Activated CD4-positive, alpha-beta T cell treated with anti-CD3 and anti-CD28 coated beads for 4 hours (primary cell): Measurements from ENCODE around the gene CD226.
"Not testable (repeated sequence)": the region's sequence is repeated elsewhere in the genome, so short reads cannot be mapped to it uniquely, and the experiment has no call there.

ENCODE experiments used
- DNase-seq, 2 donors: peaks; one replicate each; pipeline ENCODE4 v3.0.0-alpha.2; 2020

CD226 gene

DNA sequence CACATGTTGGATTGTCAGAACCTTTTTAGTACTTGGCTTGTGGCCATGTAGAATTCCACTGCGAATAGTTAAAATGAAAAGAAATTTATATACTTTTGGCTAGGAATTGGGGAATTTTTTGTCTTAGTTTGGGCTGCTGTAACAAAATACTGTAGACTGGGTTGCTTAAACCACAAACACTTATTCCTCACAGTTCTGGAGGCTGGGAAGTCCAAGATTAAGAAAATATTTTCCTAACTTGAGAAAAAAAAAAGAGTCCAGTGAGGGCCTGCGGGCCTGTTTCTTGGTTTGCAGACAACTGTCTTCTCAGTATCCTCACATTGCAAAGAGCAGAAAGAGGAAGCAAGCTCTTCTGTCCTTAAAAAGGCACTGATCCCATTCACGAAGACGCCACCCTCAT lies 81.9 kb downstream of the CD226 start:
- DNase-seq: no peak

DNA sequence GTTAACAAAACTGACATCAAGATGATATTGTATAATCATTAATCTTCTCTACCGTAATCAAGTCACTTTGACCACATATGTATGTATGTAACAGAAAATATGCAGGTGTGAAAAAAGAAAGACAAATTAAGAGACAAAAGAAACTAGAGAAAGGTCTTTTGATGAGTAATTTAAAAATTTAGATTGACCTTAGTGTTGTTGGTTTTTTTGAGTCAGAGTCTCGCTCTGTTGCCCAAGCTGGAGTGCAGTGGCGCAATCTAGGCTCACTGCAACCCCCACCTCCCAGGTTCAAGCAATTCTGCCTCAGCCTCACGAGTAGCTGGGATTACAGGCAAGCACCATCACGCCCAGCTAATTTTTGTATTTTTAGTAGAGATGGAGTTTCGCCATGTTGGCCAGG lies 82.9 kb downstream of the CD226 start:
- DNase-seq: not testable (repeated sequence)

DNA sequence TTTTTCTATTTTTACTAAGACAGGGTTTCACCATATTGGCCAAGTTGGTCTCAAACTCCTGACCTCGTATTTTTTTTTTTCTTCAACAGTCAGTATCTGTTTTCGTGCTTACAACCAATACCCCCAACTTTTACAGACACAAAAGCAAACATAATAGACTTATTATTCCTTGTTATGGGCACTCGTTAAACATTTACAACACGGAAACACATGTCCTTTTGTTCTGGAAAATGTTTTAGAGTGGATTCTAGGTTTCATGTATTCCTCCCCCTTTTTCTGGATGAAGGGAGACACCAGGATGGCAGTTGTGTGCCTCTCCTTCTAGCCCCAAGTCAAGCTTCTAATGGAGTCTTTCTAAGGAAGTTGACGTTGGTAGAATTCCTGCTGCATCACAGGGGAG lies 88.8 kb downstream of the CD226 start:
- no peak for DNase-seq

DNA sequence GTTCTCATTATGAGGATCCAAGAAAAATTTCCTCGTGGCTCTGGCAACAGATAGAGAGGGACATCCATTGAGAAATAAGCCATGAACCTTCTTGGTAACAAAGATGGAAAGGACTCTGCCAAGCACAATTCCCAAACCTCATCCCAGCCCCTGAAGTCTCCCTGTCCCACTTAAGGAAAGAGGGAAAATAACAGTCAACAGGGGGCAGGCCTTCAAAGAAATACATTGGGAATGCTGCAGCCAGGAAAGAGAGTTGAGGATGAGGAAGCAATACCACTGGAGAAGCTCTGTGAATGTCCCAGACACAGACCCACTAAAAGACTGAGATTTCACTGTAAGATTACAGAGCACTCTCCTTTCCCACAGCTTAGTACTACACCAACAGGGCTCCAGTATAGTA lies 93.2 kb downstream of the CD226 start:
- DNase-seq: no peak

DNA sequence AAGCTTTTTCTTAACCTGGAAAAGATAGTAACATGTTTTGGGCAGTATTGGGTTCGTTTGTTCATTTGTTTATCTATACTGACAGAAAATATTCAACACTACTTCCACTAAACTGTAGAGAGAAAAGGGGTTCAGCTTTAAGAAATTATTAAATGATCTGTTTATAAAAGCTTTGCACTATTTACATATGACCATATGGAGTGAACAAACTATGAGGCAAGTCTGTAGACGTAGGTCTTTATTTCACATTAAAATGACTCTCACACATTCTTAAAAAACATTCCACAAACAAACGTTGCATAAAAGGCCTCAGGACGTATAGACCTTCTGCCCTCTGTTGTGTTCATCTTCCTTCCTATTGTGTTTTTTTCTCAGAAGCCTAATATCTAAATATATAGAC lies 94.6 kb downstream of the CD226 start:
- no peak for DNase-seq

DNA sequence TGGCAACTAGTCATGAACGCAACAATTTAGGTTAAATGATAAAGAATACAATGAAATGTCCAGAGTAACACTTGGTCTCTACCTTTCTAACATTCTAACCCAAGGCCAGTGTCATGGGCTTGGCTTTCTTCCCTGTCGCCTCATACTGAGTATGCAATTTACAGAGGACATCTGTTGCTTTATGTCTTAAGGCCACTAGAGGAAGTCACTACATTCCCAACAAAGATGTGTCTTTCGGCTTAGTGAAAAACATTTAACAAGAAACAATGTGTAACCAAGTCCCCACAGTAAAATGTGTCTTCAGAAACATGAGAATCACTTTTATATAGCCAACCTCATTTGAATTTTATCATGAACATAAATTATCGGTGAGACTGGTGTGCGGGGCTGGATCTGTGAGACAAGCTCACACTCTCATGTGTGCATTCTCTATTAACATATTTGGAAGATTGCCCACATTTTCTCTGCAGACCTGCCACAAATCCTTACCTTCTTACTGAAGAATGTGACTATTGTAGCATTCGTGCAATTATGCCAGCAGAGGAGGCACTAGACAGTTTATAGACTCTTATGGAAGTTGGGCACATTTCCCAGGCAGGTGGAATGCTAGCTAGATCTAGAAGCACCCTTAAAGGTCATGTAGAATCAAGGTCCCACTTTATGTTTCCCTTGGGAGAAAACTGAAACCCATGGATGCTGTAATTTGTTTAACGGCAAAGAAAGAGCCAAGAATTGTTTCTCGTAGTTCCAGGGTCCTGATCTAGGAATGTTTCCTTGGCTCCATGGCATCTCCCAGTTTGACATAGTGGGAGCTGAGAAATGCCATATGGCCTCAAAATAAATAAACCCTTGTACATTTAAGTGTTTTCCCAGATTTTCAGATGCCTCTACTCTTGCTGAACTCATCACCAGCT lies 101.8 kb downstream of the CD226 start:
- no peak for DNase-seq

DNA sequence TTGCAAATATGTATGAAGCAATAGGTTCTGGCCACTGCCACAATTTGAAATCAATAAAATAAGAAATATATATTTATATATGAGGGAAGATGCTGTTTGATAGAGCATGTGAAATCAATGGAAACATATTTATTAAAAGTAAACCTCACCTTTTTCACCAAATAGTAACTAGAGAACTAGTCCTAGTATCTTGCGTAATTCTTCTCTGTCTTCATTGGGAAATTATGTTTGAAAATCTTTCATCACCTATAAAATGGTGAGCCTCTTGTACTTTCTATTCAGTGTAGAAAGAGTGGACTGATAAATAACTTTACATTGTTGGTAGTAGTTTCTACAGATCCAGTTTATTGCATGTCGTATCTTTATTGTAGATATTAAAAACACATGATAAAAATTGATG lies 103.0 kb downstream of the CD226 start:
- DNase-seq: no peak

DNA sequence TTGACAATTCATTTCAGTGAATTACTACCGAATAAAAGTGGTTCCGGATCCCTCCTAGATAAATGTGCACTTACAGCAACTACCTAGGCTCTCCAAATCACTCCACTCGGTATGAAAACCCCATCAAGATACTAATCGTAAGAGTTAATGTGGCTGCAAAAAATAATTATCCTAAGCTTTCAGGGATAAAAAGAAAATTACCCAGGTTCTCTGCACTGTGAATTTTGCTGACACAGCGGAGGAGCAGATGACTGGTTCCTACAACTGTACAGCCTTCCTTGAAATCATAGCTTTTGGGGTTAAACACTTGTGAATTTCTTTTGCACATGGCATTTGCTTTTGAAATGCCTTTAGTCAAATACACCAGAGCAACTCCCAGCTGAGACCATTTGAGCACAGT lies 104.7 kb downstream of the CD226 start:
- DNase-seq: no peak

DNA sequence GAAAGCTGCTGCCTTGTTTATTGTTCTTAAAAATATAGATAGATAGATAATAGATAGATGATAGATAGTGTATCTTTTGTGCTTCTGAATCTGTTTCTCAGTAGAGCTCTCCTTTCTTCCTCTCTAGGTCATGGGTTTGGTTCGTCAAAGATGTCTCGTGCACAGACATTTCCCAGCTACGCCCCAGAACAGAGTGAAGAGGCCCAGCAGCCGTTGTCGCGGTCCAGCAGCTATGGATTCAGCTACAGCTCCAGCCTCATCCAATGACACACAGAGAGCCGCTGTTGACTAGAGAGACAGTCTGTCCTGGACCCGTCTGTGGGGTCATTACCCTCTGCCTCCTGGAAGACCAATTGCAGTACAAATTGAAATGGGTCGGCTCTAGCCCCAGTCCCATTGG lies 106.6 kb downstream of the CD226 start:
- DNase-seq: no peak

DNA sequence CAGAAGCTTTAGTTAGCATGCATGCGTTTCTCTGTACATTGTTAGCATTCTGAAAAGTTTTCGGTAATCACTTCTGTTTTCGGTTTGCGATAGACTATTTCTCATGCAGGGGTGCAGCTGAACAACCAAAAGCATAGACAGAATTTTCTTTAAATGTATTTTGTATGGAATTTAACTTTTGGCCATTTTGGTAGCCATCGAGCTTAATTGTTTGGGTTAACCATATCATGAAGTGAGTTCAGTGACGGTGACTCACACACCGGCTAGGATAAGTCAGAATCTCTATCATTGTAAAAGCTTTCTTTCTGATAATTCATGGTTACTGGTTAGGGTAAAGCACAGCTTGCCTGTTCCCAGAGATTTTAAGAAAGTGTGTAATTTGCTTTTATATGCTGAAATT lies 107.2 kb downstream of the CD226 start:
- DNase-seq: no peak

DNA sequence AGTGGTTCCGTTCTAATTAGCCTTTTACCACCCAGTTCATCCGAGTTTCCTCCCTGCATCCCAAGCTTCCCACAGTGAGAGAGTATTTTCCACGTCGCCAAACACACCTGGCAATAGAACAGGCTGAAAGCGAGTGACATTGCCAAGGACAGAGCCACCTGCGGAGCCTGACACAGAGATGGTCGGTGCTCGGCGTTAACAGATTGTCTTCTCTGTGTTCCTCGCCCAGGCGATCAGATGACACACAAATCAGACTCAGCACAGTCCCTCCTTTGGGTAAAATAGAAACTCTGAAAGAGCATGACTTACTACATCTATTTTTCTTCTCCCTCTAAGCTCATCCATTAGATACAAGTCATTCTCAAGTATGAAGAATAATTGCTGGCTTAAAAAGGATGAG lies 107.7 kb downstream of the CD226 start:
- DNase-seq: no peak

DNA sequence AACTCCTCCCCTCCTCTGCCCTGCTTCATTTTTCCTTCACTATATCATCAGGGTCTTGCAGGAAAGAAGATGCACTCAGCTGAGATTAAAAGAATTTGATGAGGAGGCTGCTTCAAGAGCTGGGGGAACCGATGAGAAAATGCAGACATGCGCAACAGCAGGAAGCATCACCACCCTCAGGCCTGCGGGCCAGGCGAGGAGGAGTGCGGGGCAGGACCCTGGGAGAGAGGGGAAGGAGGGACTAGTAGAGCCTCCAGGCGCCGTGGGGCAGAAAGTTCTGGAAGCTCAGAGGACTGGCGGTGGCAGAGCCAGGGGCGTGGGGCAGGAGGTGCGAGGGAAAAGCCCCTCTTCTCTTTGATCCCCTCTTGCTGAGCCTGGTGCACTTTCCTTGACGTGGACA lies 108.2 kb downstream of the CD226 start:
- no peak for DNase-seq

DNA sequence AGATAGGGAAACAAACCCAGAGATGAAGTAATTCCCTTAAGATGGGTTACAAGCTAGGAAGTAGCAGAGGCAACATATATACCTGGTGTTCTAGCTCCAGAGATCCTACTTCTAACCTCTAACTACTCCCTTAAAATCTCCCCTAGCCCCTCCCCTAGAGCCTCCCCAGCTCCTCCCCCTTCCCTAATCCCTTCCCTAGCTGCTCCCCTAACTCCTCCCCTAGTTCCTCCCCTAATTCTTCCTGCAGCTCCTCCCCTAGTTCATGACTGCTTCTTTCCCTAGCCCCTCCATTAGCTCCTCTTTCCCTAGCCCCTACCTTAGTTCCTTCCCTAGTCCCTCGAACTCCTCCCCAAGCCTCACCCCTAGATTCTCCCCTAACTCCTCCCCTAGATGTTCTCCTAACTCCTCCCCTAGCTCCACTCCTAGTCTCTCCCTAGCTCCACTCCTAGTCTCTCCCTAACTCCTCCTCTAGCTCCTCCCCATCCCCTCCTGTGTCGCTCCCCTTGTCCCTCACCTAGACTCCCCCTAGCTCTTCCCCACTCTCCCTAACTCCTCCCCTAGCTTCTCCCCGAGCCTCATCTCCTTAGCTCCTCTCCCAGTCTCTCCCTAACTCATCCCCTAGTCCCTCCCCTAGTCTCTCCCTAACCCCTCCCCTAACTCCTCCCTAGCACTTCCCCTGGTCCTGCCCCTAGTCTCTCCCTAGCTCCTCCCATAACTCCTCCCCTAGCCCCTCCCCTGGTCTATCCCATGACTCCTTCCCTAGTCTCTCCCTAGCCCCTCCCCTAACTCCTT lies 108.9 kb downstream of the CD226 start:
- no peak for DNase-seq

DNA sequence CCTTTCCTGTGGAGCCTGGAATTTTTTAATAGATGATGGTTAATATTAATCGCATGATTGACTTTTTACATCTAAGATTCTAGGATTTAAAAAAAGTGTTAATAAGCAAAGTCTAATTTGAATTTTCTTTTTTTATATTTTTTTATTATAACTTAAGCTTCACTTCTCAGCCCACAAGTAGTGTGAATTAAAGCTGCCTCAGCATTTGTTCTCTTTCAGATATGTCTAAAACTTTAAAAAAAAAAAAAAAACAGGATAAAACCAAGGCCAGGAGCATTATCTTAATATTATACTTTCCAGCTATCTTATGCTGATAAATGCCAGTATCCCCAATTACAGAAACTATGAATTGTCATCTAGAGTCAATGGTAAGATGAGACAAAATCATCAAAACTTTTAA lies 109.7 kb downstream of the CD226 start:
- no peak for DNase-seq

DNA sequence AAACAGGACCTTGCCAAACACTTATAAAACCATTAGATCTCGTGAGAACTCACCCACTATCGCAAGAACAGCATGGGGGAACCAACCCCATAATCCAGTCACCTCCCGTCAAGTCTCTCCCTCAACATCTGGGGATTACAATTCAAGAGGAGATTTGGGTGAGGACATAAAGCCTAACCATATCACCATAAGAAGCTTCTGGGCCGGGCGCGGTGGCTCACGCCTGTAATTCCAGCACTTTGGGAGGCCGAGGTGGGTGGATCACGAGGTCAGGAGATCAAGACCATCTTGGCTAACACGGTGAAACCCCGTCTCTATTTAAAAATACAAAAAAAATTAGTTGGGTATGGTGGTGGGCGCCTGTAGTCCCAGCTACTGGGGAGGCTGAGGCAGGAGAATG lies 112.7 kb downstream of the CD226 start:
- DNase-seq: not testable (repeated sequence)

DNA sequence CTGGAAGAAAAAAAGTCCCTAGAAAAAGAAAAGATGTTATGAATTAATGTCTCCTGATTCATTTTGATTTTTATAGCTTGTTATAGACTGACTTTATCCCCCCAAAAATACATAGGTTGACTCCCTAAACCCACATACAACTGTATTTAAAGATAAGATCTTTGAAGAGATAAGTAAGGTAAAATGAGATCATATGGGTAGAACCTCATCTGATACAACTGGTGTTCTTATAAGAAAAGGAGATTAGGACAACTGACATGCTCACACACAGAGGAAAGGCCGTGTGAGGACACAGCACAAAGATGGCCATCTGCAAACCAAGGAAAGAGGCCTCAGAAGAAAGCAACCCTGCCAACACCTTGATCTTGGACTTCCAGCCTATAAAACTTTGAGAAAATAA lies 117.5 kb downstream of the CD226 start:
- no peak for DNase-seq

DNA sequence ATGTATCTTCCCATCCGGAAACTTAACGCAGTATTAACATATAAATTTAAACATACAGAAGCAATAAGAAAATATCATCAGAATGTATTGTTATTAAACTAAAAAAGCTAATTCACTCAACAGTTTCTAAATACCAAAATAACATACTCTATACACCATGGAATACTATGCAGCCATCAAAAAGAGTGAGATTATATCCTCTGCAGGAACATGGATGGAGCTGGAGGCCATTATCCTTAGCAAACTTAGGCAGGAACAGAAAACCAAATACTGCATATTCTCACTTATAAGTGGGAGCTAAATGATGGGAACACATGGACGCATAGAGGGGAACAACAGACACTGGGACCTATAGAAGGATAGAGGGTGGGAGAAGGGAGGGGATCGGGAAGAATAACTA lies 127.1 kb downstream of the CD226 start:
- no peak for DNase-seq

DNA sequence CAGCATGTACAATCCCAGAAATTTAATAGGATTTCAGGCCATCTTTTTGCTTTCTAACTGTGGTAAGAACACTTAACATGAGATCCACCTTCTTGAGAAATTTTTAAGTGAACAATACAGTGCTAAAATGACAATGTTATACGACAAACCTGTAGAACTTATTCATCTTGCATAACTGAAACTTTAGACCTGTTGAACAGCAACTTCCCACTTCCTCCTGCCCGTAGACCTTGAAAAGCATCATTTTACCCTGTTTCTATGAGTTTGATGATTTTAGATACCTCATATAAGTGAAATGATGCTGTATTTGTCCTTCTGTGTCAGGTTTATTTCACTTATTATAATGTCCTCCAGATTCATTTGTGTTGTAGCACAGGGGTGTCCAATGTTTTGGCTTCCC lies 128.2 kb downstream of the CD226 start:
- no peak for DNase-seq

DNA sequence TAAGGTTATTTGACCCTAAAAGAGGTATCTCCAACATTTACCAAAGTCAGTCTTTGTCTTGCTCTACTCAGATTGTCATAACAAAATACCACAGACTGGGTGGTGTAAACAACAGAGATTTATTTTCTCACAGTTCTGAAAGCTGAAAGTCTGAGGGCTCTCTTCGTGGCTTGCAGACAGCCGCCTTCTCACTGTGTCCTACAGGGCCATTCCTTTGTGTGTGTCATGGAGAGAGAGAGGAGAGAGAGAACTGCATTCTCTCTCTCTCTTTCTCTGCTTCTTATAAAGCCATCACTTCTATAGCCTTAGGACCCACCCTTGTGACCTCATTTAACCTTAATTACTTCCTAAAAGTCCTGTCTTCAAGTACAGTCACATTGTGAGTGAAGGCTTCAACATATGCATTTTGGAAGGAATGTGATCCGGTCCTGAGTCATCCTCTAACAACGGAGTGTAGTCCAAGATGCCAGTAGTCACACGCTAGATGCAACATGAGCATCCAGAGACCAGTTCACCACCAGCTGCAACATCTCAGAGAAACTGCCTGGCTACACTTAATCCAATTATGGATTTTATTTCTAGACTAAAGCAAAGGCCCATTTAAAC lies 130.2 kb downstream of the CD226 start:
- no peak for DNase-seq

DNA sequence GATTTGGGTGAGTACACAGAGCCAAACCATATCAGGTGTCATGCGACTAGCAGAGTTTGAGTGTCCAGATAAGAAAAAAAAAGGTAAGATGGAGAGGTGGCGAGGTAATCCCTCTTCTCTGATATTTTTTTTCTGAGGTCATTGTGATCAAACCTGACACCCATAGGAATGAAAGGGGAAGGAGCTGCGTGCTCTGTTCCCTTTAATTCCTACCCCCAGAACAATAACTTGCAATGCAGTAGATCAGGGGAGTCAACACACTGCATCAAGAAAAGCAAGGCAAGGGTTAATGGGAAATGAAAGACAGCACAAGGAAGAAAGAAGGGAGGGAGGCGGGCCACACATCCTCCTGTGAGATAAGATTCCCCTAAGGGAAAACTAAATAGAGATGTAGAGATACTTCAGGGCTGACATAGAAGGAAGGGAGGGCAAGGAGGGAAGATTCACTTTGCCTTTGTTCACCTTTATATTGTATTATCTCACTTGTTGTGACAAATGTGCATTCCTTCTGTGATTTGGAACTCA lies 132.8 kb downstream of the CD226 start:
- DNase-seq: no peak

DNA sequence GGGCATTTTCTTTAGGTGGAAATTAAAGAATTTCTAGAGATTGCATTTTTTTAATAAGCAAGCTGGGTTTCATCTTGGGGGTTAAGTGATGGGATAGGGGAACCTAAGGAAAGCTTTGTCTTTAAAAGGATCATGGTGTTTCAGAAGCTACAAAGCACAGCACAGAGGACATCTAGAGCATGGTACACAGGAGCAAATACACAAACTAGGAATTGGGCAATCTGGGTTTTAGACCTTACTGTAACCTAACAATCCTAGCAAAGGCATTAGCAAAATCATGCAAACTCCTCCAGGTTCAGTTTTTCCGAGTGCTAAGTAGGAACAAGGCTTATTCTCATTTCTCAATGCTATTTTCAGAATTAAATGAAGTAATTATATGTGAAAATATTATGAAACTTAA lies 134.1 kb downstream of the CD226 start:
- DNase-seq: no peak

DNA sequence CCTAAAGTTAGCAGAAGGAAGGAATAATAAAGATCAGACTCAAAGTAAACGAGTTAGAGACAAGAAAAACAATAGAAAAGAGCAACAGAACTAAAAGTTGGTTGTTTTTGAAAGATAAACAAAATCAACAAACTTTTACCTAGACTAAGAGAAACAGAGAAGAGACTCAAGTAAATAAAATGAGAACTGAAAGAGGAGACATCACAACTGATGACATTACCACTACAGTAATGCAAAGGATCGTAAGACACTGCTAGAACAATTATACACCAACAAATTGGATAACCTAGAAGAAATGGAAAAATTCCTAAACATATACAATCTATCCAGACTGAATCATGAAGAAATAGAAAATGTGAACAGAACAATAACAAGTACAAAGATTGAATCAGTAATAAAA lies 139.3 kb downstream of the CD226 start:
- DNase-seq: no peak

DNA sequence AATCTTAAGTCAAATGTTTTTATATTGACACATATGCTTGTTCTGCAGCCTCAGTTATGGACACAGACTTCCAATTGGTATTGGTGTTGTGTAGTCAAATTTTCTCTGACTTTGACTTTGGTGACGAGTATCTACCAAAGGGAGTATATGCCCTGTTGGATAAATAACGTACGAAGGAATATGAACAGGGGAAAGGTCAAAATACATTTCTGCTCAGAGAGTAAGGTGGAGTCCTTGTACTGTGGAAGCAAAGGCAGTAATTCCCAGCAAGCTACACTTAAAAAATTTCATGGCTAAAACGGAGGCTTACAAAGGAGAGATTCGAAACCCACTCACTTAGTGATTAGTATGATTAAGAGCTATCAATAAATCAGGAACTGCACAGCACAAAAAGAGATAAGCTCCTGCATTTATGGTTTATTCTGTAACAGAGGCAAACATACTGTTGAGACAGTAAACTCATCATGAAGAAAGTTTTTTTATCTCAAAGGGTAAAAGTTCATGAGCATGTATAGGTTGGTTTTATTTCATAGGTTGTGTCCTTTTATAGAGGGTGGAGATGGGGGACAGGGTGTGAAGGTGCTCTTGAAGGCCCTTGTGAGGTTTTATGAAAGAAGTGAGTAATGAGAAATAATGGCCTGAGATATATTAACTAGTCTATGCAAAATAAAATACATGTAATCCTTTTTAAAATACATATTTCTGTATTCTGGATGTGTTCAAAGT lies 142.7 kb downstream of the CD226 start:
- DNase-seq: no peak
